Mucosa of stomach (tissue), 1 donor: ENCODE data around the gene TTC9B.
"Not testable (repeated sequence)": the region's sequence is repeated elsewhere in the genome, so short reads cannot be mapped to it uniquely, and the experiment has no call there.

ENCODE experiments used
- H3K27me3 ChIP-seq: one replicate; pipeline ENCODE4 v1.7.0; 2013; ENCODE audit warnings: mild to moderate bottlenecking, low read length; ENCODE audit not compliant: control insufficient read depth, insufficient read depth
- H3K36me3 ChIP-seq: one replicate; pipeline ENCODE4 v1.7.0; 2013; ENCODE audit warnings: low read length; ENCODE audit not compliant: control insufficient read depth, insufficient read depth
- H3K4me1 ChIP-seq: one replicate; pipeline ENCODE4 v1.7.0; 2013; ENCODE audit warnings: mild to moderate bottlenecking, low read length; ENCODE audit not compliant: control insufficient read depth, insufficient read depth
- H3K4me3 ChIP-seq: one replicate; pipeline ENCODE4 v1.7.0; 2013; ENCODE audit warnings: low read length
- H3K9ac ChIP-seq: one replicate; pipeline ENCODE4 v1.7.0; 2013; ENCODE audit warnings: mild to moderate bottlenecking, low read length, moderate library complexity
- H3K9me3 ChIP-seq: one replicate; pipeline ENCODE4 v1.7.0; 2013; ENCODE audit warnings: mild to moderate bottlenecking, low read length, moderate library complexity; ENCODE audit not compliant: control insufficient read depth
- donor health status: Pancreatic carcinoma.

The TTC9B gene

GRCh38 chr19:40228346-40228745 lies 10.2 kb upstream of the TTC9B start:
- Histone ChIP-seq H3K9me3 (no peaks in the 10 kb centered on the region), H3K4me3 (no peak overlapping the region)

DNA sequence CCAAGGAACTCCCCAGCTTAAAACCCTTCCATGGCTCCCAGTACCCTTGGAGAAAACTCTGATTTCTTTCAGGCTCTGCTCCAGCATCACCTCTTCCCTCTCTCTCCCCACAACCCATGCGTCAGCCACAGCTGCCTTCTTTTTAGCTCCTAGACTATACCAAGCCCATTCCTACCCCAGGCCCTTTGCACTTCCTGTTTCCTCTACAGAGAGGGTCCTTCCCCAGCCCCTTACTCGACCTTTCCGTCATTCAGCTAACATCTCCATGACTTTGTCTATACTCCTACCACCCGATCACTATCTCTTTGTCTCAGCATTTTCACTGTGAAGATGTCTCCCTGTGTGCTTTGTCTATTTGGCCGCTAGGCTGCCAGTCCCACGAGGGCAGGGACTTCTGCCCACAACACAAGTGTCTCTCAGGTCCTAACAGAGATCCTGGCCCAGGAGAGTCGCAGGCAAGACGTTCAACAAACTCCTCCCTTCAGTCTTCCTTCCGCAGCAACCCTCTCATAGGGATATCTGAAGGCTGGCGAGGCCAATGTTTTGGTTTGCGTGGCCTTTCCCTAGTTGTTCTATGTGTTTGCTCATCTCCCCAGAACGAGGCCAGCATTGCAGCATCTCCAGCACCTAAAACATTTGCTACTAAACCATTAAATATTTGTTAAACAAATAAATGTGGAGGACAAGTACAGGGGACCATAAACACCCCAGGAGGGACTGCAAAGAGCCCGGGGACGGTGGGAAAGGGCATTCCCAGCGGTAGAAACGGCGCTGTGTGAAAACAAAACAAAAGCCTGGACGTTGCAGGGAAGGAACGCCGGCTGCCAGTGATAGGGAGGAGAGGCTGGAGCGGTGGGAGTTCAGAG lies 7.5 kb upstream of the TTC9B start:
- Histone ChIP-seq H3K9ac (no peak overlapping the region), H3K4me3 (no peak overlapping the region), H3K27me3 (peaks cover 38% of the 10 kb centered on the region)

More at GRCh38 chr19:40228346-40228745, 10.2 kb upstream of the TTC9B start:
- peaks cover 13% of the 10 kb centered on the region for H3K4me1 ChIP-seq
- peaks cover 37% of the 10 kb centered on the region for H3K27me3 ChIP-seq
- H3K9ac ChIP-seq, result no peak overlapping the region
- H3K36me3 ChIP-seq, result no peaks in the 10 kb centered on the region

DNA sequence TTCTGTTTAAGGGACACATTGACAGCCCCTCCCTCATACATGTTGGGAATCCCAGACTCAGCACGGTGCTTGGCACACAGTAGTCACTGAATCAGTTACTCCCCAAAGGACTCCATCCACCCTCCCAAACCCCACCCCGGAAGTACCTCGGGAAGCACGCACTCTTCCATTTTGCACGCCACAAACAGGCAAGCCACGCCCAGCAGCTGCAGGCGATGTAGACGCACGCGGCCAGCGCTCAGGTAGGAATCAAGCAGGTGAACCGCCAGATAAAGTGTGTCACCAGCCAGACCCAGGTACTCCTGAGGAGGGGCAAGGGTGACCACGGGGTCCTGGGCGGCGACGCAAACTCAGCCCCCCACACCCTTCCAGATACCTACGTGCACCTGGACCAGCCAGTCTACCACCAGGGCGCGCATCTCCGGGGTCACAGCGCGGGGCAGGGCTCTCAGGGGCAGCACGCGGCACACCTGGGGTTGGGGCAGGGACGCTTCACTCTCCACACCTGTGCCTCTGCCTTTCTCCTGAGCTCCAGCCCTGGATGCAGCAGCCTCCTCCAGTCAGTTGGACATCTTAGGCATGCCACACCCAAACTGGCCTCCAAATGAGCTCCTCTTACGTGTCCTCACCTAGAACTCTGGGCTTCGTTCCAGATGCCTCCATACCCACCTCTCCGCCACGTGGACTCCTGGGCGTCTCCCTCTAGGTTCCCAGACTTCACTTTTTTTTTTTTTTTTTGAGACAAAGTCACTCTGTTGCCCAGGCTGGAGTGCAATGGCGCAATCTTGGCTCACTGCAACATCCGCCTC lies 6.4 kb upstream of the TTC9B start:
- H3K4me1 ChIP-seq, result peaks cover 16% of the 10 kb centered on the region
- no peaks in the 10 kb centered on the region for H3K9me3 ChIP-seq
- H3K27me3 ChIP-seq, result peaks cover 39% of the 10 kb centered on the region
- no peak overlapping the region for H3K9ac ChIP-seq
- H3K4me3 ChIP-seq, result no peak overlapping the region
- H3K36me3 ChIP-seq, result no peaks in the 10 kb centered on the region

More for the DNA sequence above, 7.5 kb upstream of the TTC9B start:
- H3K9me3 ChIP-seq, result no peaks in the 10 kb centered on the region
- H3K36me3 ChIP-seq, result no peaks in the 10 kb centered on the region
- H3K4me1 ChIP-seq, result peaks cover 13% of the 10 kb centered on the region

DNA sequence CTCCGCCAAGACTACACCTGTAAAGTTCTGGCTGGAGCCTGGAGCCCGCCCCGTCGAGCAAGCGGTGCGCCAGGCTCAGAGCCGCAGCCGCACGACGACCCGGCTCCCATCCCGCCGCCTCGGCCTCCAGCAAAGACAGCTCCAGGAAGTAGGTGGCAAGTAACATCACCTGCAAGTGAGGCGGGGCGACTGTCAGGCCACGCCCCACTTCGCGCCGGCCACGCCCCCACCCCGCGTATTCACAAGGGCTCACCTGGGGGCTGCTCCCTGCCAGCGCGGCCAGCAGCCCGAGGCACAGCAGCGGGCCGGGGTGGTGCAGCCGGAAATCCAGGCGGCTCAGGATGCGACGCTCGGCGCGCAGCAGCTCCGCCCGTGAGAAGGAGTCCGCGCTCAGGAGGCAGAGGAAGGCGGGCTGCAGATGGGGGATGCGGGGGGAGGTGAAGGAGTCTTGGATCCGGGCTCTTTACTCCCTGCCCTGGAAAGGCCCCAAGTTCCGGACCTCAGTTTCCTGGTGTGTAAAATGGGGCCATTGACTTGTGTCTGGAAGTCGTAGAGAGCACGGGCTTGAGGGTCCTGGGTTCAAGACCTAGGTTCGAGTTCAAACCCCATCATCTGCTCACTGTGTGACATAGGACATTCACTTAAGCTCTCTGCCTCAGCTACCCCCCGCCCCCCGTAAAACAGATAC lies 5.1 kb upstream of the TTC9B start:
- Histone ChIP-seq H3K4me3 (no peak overlapping the region), H3K9ac (no peak overlapping the region)

DNA sequence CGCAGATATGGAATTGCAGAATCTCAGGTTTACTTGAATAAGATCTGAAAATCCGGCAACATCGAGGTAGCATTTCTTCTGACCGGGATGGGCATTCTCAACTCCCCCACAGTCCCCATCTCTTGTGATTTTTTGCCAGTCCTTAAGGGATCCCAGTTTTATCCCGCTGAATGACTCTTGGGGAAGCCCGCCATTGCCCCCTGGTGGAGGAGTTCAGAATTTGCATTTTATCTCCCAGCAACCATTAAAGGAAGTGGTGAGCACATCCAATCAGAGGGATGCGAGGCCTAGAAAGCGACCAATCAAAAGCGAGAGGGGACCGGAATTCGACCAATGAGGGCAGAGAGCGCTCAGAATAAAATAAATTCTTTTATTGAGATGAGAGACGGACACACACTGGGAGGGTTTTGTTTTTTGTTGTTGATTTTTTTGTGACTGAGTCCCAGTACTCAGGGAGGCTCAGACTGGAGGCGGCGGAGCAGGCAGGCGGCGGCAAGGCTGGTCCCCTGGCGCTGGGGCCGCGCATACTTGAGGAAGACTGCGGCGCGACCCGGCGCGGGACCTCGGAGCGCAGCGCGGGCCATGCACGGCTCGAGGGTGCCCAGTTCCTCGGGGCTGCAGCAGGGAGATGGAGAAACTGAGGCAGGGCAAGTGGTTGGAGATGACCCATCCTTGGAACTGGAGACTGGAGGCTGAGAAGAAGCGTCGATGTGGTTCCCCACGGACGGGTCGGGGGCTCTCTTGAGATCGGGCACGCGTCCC lies 3.9 kb upstream of the TTC9B start:
- no peak overlapping the region for H3K9ac ChIP-seq
- peaks cover 25% of the 10 kb centered on the region for H3K4me1 ChIP-seq
- no peaks in the 10 kb centered on the region for H3K36me3 ChIP-seq
- no peak overlapping the region for H3K4me3 ChIP-seq
- peaks cover 54% of the 10 kb centered on the region for H3K27me3 ChIP-seq
- no peaks in the 10 kb centered on the region for H3K9me3 ChIP-seq

More for the DNA sequence above, 5.1 kb upstream of the TTC9B start:
- Histone ChIP-seq H3K9me3 (no peaks in the 10 kb centered on the region), H3K36me3 (no peaks in the 10 kb centered on the region), H3K27me3 (peaks cover 48% of the 10 kb centered on the region), H3K4me1 (peaks cover 19% of the 10 kb centered on the region)

DNA sequence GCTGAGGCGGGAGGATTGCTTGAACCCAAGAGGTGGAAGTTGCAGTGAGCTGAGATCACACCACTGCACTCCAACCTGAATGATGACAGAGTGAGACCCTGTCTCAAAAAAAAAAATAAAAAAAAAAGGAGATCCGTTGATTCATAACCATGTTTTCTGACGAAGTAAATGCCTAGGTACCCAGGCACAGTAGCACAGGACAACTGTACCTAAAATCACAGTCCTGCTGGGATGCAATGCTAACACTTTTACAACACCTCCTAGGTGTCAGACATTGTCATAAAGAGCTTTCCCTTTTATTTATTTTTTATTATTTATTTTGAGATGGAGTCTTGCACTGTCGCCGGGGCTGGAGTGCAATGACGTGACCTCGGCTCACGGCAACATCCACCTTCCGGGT lies 2.5 kb upstream of the TTC9B start:
- peaks cover 15% of the 10 kb centered on the region for H3K4me1 ChIP-seq
- H3K36me3 ChIP-seq, result no peaks in the 10 kb centered on the region
- H3K4me3 ChIP-seq, result no peak overlapping the region
- H3K9me3 ChIP-seq, result no peaks in the 10 kb centered on the region
- H3K27me3 ChIP-seq, result peaks cover 54% of the 10 kb centered on the region
- H3K9ac ChIP-seq, result no peak overlapping the region

GRCh38 chr19:40219721-40220276 lies 1.6 kb upstream of the TTC9B start:
- no peaks in the 10 kb centered on the region for H3K9me3 ChIP-seq
- H3K27me3 ChIP-seq, result peaks cover 46% of the 10 kb centered on the region
- peaks cover 14% of the 10 kb centered on the region for H3K4me1 ChIP-seq
- H3K4me3 ChIP-seq, result no peak overlapping the region
- no peaks in the 10 kb centered on the region for H3K36me3 ChIP-seq
- H3K9ac ChIP-seq, result no peak overlapping the region

- not testable (repeated sequence) for H3K36me3 ChIP-seq, H3K9ac ChIP-seq, H3K4me3 ChIP-seq, H3K9me3 ChIP-seq
- Histone ChIP-seq H3K27me3 (peaks cover 39% of the 10 kb centered on the region), H3K4me1 (peaks cover 14% of the 10 kb centered on the region)
These were observed 845 bp upstream of the TTC9B start for GRCh38 chr19:40219029-40219428.

GRCh38 chr19:40217027-40217810 lies 965 bp downstream of the TTC9B start:
- no peaks in the 10 kb centered on the region for H3K9me3 ChIP-seq
- peaks cover 14% of the 10 kb centered on the region for H3K4me1 ChIP-seq
- H3K9ac ChIP-seq, result peak overlapping the region; percentile 15
- H3K4me3 ChIP-seq, result no peak overlapping the region
- no peaks in the 10 kb centered on the region for H3K36me3 ChIP-seq
- peaks cover 35% of the 10 kb centered on the region for H3K27me3 ChIP-seq

DNA sequence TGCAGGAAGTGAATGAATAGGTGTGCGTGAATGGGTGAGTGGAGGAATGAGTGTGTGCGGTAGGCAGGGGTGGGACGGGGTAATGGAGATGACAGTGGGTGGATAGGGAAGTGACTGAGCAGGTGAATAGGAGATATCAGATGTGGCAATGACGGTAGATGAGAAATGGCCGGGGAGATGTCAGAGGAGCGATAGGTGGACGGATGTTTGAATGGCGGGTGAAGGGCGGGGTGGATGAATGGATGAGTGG lies 1.5 kb downstream of the TTC9B start:
- H3K9me3 ChIP-seq, result no peaks in the 10 kb centered on the region
- peaks cover 14% of the 10 kb centered on the region for H3K4me1 ChIP-seq
- H3K4me3 ChIP-seq, result no peak overlapping the region
- H3K36me3 ChIP-seq, result no peaks in the 10 kb centered on the region
- no peak overlapping the region for H3K9ac ChIP-seq
- peaks cover 35% of the 10 kb centered on the region for H3K27me3 ChIP-seq
